ENCODE results near the gene HID1. TPM values are rescaled to one million over a fixed set of nuclear protein-coding genes. Genes with fewer than 3 reads are reported as not detected.

The HID1 gene
- total and polyA plus RNA-seq, 9 of the 15 experiments (the other 6 are each of a cell fraction or from before 2014, with no cell fraction given), result 0.14 to 2.1 (median 0.54) TPM; not detected in 2

- TF ChIP-seq MAZ (CRISPR knock-in tag; conservative IDR thresholded peaks at IDR 0.05 in 1 of 2, IDR thresholded peaks at IDR 0.05 in 1 of 2) (peak; percentile 82 to 94), NCOA2 (IDR thresholded peaks at IDR 0.05; ENCODE audit: partially characterized antibody in 2 of 2) (no peak), TGIF2 (CRISPR knock-in tag; IDR thresholded peaks at IDR 0.05) (no peak), ZNF639 (CRISPR knock-in tag; conservative IDR thresholded peaks at IDR 0.05 in 1 of 2, IDR thresholded peaks at IDR 0.05 in 1 of 2) (peak in 1 of 2 experiments; percentile 49; a peak in 1 of 4 replicates), RNF219 (CRISPR knock-in tag; IDR thresholded peaks at IDR 0.05) (no peak), HSF4 (CRISPR knock-in tag; IDR thresholded peaks at IDR 0.05; ENCODE audit: borderline replicate concordance) (no peak), FOXK1 (CRISPR knock-in tag; IDR thresholded peaks at IDR 0.05; ENCODE audit: borderline replicate concordance) (no peak), ZNF184 (CRISPR knock-in tag; IDR thresholded peaks at IDR 0.05) (no peak), ZNF445 (CRISPR knock-in tag; IDR thresholded peaks at IDR 0.05; ENCODE audit: low read depth) (no peak), ZEB2 (IDR thresholded peaks at IDR 0.05) (peak; percentile 95), ZNF780A (CRISPR knock-in tag; IDR thresholded peaks at IDR 0.05) (no peak), ZNF143 (CRISPR knock-in tag; IDR thresholded peaks at IDR 0.05) (no peak), ATF2 (CRISPR knock-in tag; IDR thresholded peaks at IDR 0.05) (no peak), SMARCB1 (IDR thresholded peaks at IDR 0.05; ENCODE audit: insufficient read length, low read depth) (no peak), ADNP (tag; IDR thresholded peaks at IDR 0.05) (no peak), TSHZ1 (CRISPR knock-in tag; IDR thresholded peaks at IDR 0.05) (no peak), PTTG1 (tag; IDR thresholded peaks at IDR 0.05; ENCODE audit: low read depth) (no peak), HCFC1 (IDR thresholded peaks at IDR 0.05; ENCODE audit: low read depth, low read length) (peak; percentile 86), RFX7 (CRISPR knock-in tag; IDR thresholded peaks at IDR 0.05) (no peak), HMG20B (CRISPR knock-in tag; IDR thresholded peaks at IDR 0.05) (no peak)
These were observed 40.0 kb upstream of the HID1 start, which contains the start of gene MRPL58 (continued) for GRCh38 chr17:75012346-75013091.
